ACHN (cell line): ENCODE measurements around the gene AKNA.
"Not testable (repeated sequence)": the region's sequence is repeated elsewhere in the genome, so short reads cannot be mapped to it uniquely, and the experiment has no call there.

Experiments
- DNase-seq: peaks from one replicate; pipeline ENCODE4 v3.0.0-alpha.2; 2015
- in situ Hi-C: cut with HindIII; loops from 2 replicates; pipeline ENCODE4 v1.10.0; 2017; ENCODE audit warnings: low sequenced_read_pairs, low pct_ligation_motif_present, low pct_unique_long_range_greater_than_20kb

The AKNA gene

DNA sequence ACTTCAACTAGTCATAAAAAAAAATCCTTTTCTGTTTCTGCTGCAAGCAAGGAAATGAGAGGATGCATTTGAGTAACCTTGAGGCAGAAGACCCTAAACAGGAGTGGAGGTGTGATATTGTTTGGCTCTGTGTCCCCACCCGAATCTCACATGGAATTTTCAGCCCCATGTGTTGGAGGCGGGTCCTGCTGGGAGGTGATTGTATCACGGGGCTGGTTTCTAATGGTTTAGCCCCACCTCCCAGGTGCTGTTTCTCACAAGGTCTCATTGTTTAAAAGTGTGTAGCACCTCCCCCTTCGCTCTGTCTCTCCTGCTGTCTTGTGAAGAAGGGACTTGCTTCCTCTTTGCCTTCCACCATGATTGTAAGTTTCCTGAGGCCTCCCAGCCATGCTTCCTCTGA lies 54.1 kb downstream of the AKNA start:
- in situ Hi-C loops, result not testable (repeated sequence)

DNA sequence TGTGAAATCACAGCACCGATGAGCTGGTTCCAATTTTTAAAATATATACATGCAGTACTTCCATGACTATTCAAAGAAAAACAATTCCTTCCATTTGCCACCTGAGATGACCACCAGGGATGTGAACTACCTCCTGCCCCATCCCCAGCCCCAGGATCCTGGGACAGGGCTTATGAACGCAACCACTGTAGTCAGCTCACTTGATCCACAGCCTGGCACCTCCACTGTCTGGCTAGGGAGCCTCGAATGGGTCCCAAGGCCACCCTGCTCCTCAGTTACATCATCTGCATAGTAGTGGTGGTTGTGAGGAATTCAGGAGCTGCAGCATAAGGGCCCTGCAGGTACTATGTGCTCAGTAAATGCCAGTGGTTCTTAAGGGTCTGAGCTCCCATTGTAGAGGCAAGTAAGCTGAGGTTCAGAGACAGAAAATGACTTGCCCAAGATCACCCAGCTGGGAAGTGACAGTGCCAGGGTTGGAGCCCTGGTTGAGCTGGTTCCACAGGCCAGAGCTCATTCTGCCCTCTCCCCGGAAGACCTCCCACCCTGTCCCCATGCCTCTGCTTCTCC lies 55.2 kb downstream of the AKNA start:
- in situ Hi-C loops, DNase-seq: not testable (repeated sequence)

More for the DNA sequence above, 54.1 kb downstream of the AKNA start:
- not testable (repeated sequence) for DNase-seq

DNA sequence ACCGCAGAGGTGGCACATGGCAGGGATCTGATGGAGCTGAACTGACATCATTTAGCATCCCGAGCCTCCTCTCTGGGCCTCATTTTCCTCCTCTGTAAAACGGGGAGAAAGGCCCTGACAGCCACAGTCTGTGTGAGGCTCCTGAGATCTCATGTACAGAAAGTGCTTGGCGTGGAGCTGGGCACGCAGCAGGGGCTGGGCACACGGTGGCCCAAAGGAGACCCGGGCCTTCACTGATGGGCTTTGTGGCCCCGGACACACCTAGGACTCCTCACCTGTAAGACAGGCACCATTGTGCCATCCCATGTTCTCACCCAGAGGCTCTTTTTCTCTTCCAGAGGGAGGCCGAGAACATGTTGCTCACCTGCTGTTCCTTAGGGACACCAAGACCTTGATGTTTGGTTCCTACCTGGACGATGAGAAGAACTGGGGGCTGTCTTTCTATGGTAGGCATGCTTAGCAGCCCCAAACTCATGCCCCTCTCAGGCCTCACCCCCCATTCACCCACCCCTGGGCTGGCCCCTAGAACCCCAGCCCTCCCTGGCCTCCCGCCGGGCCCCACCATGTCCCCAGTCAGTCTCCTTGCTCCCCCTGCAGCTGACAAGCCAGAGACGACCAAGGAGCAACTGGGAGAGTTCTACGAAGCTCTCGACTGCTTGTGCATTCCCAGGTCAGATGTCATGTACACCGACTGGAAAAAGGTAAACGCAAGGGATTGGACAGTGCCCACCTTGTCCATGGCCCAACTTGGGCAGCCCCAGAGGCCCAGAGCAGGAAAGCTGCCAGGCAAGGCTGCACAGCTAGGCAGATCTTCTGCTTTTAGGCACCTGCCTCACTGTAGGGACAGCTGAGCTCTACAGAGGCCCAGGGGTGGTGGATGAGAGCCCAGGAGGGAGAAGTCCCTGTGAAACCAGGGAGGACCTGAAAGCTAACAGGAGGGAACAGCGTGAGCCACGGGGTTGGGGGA lies 56.3 kb downstream of the AKNA start:
- DNase-seq, in situ Hi-C loops: not testable (repeated sequence)

DNA sequence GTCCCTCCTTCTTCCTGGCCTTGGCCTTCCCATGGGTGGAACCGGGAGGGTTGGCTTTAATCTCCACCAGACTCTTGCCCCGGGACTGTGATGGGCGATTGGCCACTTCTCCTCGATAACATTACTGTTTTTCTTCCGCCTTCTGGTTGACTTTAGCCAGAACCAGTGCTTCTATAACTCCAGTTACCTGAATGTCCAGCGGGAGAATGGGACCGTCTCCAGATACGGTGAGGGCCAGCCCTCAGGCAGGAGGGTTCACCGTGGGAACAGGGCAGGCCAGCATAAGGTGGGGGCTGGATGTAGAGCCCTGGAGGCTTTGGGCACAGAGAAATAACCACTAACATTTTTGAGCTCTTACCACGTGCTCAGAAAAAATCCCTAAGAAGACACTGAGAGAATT lies 57.1 kb downstream of the AKNA start:
- DNase-seq, result no peak
- in situ Hi-C loops, result no loop called here

DNA sequence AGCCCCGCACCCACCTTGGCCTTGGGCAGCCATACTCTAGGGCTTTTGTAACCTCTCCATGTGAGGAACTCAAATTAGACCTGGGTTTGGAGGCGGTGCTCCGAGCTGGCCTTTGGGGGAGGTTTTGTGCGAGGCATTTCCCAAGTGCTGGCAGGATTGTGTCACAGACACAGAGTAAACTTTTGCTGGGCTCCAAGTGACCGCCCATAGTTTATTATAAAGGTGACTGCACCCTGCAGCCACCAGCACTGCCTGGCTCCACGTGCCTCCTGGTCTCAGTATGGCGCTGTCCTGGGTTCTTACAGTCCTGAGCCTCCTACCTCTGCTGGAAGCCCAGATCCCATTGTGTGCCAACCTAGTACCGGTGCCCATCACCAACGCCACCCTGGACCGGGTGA lies 58.2 kb downstream of the AKNA start, which contains the start of gene ORM2:
Gene ORM2 (plus strand): TSS at position 245 of the 398 bp plus-strand sequence. CDS start 36 bp downstream, at position 281.
- not testable (repeated sequence) for DNase-seq

DNA sequence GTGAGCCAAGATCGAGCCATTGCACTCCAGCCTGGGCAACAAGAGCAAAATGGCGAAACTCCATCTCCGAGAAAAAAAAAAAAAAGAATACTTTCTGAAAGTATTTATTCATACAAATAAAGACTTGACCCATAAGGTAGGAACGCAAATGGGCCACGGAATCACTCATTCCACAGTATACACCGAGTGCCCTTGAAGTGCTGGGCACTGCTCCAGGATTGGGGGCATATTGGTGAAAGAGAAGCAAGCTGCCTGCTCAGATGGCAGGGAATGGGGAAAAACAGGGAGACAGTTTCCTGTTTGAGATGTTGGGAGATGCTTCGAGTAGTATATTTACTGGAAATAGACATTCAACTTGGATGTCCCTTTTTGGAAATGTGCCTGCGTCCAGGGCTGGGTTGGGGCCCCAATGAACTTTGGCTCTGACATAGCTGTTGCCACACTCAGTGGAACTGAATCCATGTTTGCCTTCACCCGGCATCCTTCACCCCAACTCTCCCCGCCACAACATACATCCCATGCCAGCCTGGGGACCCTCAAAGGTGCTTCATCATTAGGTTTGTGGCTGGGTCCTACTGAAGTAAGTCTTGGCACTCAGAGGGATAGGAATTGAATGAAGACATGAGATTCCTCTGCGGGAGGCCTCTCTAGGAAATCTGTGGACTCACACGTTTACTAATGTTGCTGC lies 58.7 kb downstream of the AKNA start:
- DNase-seq, in situ Hi-C loops: not testable (repeated sequence)

More for the DNA sequence above, 58.2 kb downstream of the AKNA start, which contains the start of gene ORM2:
- in situ Hi-C loops, result not testable (repeated sequence)

DNA sequence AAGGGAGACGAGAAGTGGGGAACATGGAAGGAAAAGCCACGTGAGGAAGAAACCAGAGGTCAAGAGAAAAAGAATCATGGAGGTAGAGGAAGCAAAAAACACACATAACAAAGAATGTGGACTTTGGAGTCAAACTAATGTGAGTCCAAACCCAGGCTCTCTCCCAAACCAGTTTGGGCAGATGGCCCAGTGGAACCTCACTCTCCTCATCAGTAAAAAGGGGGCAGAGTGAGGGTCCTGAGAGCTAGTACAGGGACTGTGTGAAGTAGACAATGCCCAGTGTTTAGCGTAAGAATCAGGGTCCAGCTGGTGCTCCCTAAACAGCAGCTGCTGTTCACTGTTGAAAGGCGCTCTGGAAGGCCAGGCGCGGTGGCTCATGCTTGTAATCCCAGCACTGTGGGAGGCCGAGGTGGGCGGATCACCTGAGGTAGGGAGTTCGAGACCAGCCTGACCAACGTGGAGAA lies 59.4 kb downstream of the AKNA start:
- in situ Hi-C loops, DNase-seq: not testable (repeated sequence)

DNA sequence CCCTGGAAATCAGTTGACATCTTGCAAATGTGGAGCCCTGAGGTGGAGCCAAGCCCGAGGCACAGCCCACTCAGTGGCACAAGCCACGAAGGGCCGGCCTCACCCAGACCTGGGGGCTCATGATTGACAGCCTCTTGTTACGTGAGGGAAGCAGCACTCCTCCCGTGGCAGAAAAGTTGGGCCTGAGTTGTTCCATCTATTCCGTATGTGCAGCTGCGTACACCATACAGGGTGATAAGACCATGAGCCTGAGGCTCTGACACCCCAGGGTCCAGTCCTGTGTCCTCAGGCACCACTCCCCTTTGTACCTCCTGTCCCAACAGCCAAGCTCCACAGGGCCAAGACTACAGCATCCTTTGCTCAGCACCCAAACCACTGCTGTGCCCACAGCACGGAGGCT lies 60.0 kb downstream of the AKNA start:
- in situ Hi-C loops, result no loop called here
- DNase-seq, result no peak

DNA sequence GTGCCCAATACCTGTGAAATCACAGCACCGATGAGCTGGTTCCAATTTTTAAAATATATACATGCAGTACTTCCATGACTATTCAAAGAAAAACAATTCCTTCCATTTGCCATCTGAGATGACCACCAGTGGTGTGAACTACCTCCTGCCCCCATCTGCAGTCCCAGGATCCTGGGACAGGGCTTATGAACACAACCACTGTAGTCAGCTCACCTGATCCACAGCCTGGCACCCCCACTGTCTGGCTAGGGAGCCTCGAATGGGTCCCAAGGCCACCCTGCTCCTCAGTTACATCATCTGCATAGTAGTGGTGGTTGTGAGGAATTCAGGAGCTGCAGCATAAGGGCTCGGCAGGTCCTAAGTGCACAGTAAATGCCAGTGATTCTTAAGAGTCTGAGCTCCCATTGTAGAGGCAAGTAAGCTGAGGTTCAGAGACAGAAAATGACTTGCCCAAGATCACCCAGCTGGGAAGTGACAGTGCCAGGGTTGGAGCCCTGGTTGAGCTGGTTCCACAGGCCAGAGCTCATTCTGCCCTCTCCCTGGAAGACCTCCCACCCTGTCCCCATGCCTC lies 62.0 kb downstream of the AKNA start:
- DNase-seq, in situ Hi-C loops: not testable (repeated sequence)

DNA sequence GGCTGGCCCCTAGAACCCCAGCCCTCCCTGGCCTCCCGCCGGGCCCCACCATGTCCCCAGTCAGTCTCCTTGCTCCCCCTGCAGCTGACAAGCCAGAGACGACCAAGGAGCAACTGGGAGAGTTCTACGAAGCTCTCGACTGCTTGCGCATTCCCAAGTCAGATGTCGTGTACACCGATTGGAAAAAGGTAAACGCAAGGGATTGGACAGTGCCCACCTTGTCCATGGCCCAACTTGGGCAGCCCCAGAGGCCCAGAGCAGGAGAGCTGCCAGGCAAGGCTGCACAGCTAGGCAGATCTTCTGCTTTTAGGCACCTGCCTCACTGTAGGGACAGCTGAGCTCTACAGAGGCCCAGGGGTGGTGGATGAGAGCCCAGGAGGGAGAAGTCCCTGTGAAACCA lies 62.8 kb downstream of the AKNA start:
- in situ Hi-C loops, DNase-seq: not testable (repeated sequence)

DNA sequence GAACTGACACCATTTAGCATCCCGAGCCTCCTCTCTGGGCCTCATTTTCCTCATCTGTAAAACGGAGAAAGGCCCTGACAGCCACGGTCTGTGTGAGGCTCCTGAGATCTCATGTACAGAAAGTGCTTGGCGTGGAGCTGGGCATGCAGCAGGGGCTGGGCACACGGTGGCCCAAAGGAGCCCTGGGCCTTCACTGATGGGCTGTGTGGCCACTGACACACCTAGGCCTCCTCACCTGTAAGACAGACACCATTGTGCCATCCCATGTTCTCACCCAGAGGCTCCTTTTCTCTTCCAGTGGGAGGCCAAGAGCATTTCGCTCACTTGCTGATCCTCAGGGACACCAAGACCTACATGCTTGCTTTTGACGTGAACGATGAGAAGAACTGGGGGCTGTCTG lies 63.3 kb downstream of the AKNA start:
- no peak for DNase-seq
- in situ Hi-C loops, result no loop called here

DNA sequence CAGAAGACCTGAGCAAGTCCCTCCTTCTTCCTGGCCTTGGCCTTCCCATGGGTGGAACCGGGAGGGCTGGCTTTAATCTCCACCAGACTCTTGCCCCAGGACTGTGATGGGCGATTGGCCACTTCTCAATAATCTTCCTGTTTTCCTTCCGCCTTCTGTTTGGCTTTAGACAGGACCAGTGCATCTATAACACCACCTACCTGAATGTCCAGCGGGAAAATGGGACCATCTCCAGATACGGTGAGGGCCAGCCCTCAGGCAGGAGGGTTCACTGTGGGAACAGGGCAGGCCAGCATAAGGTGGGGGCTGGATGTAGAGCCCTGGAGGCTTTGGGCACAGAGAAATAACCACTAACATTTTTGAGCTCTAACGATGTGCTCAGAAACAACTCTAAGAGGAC lies 63.9 kb downstream of the AKNA start:
- in situ Hi-C loops, DNase-seq: not testable (repeated sequence)

DNA sequence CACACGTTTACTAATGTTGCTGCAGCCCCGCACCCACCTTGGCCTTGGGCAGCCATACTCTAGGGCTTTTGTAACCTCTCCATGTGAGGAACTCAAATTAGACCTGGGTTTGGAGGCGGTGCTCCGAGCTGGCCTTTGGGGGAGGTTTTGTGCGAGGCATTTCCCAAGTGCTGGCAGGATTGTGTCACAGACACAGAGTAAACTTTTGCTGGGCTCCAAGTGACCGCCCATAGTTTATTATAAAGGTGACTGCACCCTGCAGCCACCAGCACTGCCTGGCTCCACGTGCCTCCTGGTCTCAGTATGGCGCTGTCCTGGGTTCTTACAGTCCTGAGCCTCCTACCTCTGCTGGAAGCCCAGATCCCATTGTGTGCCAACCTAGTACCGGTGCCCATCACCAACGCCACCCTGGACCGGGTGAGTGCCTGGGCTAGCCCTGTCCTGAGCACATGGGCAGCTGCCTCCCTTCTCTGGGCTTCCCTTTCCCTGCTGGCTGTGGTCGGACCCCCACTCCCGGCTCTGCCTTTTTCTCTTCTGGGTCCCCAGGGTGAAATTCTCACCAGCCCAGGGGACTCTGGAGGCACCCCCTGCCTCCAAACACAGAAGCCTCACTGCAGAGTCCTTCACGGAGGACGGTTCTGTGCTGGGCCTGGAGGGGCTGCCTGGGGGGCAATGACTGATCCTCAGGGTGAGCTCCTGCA lies 64.8 kb downstream of the AKNA start, which contains the start of gene ORM1:
Gene ORM1 (plus strand): TSS at position 268 of the 701 bp plus-strand sequence. CDS start 36 bp downstream, at position 304.
- in situ Hi-C loops, DNase-seq: not testable (repeated sequence)

DNA sequence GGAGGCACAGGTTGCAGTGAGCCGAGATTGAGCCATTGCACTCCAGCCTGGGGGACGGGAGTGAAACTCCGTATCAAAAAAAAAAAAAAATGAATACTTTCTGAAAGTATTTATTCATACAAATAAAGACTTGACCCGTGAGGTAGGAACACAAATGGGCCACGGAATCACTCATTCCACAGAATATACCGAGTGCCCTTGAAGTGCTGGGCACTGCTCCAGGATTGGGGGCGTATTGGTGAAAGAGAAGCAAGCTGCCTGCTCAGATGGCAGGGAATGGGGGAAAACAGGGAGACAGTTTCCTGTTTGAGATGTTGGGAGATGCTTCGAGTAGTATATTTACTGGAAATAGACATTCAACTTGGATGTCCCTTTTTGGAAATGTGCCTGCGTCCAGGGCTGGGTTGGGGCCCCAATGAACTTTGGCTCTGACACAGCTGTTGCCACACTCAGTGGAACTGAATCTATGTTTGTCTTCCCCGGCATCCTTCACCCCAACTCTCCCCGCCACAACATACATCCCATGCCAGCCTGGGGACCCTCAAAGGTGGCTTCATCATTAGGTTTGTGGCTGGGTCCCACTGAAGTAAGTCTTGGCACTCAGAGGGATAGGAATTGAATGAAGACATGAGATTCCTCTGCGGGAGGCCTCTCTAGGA lies 65.5 kb downstream of the AKNA start:
- in situ Hi-C loops, DNase-seq: not testable (repeated sequence)

DNA sequence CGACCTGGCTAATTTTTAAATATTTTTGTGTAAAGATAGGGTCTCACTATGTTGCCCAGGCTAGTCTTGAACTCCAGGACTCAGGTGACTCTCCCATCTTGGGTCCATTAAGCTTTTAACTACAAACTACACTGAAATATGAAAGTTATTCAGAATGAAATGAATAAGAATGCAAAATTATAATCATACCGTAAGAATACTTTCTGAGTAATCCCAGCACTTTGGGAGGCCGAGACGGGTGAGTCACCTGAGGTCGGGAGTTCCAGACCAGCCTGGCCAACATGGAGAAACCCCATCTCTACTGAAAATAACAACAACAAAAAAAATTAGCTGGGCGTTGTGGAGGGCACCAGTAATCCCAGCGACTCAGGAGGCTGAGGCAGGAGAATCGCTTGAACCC lies 66.0 kb downstream of the AKNA start:
- DNase-seq, result peak; percentile 10
- in situ Hi-C loops, result no loop called here

DNA sequence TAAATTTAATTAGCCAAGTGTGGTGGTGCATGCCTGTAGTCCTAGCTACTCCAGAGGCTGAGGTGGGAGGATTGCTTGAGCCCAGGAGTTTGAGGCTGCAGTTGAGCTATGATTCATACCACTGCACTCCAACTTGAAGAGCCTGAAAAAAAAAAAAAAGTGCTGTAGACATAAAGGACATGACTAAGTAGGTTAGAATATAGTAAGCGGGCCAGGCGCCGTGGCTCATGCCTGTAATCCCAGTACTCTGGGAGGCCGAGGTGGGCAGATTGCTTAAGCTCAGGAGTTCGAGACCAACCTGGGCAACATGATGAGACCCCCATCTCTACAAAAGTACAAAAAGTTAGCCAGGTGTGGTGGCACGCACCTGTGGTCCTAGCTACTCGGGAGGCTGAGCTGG lies 67.1 kb downstream of the AKNA start:
- DNase-seq, result peak; percentile 17
- in situ Hi-C loops, result not testable (repeated sequence)

DNA sequence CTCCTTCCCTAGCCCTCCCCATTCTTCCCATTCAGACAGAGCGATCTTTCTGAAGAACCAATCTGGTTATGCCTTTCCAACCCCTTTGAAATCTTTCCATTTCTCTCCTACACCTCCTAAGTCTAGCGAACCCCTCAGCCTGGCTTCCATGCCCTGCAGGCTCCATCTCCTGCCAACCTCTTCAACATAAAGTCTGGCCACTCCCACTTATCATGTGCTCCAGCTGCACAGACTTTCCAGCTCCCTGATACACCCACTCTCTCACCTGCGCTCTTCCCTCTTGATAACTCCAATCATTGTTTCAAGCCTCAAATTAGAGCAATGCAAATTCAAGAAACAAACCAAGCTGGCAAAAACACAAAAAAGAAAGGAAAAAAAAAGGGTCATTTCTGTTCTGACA lies 68.6 kb downstream of the AKNA start:
- no peak for DNase-seq

More for the DNA sequence above, 68.6 kb downstream of the AKNA start:
- in situ Hi-C loops, result no loop called here
